Activated CD4-positive, alpha-beta T cell treated with anti-CD3 and anti-CD28 coated beads, Interleukin-2, Interleukin-6, amounts not matched to agents 100 ng/mL and 50 ng/mL, durations not matched to agents 16 hours and 8 hours (primary cell): ENCODE data around the gene RBL1.
"Not testable (repeated sequence)": the region's sequence is repeated elsewhere in the genome, so short reads cannot be mapped to it uniquely, and the experiment has no call there.

Source experiments
- DNase-seq: peaks from one replicate; pipeline ENCODE4 v3.0.0-alpha.2; 2020

RBL1 gene

DNA sequence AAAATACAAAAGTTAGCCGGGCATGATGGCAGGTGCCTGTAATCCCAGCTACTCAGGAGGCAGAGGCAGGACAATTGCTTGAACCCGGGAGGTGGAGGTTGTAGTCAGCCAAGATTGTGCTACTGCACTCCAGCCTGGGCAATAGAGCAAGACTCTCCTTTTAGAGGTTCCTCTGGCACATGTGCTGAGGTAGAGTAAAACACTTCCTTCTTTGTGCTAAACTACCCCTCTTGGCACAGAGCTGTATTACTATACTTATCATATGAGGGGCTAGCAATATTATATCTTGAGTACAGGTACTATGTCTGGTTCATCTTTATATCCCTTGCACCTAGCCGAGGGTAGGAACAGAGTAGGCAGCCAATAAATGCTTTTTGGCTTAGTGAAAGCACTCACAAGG lies 104.1 kb downstream of the RBL1 start:
- DNase-seq = no peak

DNA sequence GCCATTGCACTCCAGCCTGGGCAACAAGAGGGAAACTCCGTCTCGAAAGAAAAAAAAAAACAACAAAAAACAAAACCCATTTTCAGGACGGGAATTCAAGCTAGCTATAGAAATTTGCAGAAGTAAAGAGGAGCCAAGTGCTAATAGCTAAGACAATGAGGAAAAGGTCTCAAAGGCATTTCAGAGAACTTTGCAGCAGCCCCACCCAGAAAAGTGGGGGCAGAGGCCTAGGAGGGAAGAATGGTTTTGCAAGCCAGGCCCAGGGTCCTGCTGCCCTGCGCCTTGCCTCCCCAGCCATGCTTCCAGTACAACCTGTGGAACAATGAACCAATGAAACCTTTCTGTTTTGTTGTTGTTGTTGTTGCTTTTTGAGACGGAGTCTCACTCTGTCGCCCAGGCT lies 106.0 kb downstream of the RBL1 start:
- no peak for DNase-seq

DNA sequence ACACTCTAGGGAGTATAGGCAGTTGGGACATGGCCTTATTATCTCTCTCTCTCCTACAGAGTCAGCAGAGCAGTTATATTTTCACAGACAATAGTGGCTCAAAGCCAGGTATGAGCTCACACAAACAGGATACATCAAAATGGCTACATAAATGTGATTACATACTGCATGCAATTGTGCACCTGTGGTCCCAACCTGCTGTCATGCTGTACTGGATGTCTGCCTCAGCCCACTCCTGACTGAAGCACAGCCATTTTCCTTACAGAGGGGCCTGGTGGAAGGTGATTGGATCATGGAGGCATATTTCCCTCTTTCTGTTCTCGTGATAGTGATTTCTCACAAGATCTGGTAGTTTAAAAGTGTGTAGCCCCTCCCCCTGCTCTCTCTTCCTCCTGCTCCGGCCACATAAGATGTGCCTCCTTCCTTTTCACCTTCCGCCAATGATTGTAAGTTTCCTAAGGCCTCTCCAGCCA lies 107.3 kb downstream of the RBL1 start:
- no peak for DNase-seq

DNA sequence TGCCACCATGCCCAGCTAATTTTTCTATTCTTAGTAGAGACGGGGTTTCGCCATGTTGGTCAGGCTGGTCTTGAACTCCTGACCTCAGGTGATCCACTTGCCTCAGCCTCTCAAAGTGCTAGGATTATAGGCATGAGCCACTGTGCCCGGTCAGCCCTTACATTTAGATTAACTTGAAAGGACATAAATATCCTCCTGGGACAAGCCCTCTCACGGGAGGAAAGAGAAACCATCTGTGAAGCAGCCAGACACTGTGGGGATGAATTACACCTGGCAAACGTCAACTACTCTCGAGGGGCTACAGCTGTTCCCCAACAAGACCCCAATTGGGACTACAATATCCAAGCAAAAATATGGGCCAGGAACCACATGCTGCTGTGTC lies 111.5 kb downstream of the RBL1 start:
- no peak for DNase-seq

DNA sequence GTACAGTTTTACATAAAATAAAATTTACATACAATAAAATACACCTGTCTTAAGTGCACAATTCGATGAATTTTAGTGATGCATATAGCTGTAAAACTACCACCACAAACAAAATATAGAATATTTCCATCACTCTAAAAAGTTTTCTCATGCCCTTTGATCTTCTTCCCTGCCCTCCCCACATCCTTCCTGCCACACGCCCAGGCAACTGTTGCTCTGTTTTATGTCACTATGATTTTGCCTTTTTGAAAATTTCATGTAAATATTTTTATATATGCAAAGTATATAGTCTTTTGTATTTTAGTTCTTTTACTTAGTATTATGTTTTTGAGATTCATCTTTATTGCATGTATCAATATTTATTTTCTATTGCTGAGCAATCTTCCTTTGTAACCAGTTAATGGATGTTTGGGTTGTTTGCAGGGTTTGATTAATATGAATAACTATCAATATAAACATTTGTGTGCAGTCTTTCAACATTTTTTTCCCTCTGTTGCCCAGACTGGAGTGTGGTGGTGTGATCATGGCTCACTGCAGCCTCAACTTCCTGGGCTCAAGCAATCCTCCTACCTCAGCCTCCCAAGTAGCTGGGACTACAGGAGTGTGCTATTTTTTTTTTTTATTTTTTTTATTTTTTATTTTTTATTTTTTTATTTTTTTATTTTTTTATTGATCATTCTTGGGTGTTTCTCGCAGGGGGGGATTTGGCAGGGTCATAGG lies 120.5 kb downstream of the RBL1 start:
- peak; percentile 63 for DNase-seq

DNA sequence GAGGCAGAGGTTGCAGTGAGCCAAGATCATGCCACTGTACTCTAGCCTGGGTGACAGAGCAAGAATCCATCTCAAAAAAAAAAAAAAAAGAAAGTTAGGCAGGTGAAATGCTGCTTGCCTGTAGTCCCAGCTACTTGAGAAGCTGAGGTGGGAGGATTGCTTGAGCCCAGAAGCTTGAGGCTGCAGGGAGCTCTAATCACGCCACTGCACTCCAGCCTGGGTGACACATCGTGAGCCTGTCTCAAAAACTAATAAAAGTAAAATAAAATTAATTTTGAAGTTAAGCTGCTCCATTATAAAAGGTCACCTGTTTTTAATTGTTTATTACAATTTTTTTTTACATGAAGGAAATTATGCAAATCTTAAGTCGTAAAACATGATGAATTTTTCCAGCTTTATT lies 121.1 kb downstream of the RBL1 start:
- no peak for DNase-seq

DNA sequence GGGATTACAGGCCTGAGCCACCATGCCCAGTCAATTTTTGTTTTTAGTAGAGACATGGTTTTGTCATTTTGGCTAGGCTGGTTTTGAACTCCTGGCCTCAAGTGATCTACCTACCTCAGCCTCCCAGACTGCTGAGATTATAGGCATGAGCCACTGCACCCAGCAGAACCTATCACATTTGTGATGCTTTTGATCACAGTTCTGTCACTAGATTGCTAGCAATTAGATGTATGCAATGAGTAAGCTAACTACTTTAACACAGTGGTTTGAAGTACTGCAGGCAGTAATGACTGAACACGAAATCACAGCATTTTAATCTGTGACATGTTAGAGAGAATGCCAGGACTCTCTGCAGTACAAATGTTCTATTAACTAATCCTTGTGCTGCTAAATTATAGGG lies 124.7 kb downstream of the RBL1 start:
- no peak for DNase-seq

DNA sequence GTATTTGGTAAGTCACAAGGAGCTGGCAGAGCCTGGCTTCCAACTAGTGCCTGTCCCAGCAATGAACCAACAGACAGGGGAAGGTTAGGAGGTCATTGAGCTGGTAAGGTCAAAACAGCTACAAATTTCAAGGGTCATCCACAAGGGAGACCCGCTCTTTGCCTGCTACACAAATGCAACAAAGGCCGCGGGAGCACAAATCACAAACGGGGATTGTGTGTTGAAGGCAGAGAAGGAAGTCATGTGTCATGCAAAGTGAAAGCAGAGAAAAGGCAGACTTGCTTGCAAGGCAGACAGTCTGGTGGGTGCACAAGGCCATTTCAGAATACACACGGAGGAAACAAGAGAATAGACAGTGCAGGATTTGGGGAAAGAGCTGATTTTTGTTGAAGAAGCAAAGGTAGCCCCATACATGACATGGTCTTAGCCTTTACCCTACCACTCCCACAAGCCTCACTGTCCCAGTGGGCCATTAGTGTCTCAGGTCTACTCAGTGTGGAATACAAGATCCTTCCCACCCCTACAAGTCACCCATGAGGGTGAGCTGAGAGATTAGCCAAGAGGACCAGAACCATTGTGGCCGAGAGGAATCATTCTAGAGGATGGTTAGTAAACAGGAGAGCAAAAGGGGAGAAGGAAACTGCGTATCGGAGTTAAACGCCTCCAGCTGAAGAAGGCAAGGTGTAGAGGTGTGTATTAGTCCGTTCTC lies 126.2 kb downstream of the RBL1 start:
- DNase-seq = peak; percentile 23

DNA sequence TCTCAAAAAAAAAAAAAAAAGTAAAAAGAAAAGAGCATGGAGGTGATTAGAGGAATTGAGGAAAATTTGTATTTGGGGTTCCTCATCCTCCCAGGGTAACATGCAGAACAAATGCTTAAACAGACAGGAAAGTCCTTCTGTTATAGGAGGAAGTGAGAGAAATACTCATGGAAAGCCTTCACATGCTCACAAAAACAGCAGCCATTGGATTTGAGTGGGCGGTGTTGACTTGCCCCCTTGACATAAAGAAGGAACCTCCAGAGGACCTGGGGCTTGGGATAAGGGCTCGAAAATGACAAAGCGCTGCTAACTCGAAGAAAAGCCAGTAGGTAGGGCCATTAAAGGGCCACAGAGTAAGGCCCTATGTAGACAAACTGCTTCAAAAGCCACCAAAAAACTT lies 126.7 kb downstream of the RBL1 start:
- no peak for DNase-seq

DNA sequence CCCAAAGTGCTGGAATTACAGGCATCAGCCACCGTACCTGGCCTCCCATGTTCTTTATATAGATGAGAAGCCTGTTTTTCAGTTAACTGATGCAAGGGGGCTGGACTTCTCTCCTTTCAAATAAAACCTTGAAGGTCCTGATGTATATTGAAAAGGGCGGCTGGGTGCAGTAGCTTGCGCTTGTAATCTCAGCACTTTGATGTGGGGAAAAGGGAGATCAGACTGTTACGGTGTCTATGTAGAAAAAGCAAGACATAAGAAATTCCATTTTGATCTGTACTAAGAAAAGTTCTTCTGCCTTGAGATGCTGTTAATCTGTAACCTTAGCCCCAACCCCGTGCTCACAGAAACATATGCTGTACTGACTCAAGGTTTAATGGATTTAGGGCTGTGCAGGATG lies 128.2 kb downstream of the RBL1 start:
- DNase-seq = no peak

DNA sequence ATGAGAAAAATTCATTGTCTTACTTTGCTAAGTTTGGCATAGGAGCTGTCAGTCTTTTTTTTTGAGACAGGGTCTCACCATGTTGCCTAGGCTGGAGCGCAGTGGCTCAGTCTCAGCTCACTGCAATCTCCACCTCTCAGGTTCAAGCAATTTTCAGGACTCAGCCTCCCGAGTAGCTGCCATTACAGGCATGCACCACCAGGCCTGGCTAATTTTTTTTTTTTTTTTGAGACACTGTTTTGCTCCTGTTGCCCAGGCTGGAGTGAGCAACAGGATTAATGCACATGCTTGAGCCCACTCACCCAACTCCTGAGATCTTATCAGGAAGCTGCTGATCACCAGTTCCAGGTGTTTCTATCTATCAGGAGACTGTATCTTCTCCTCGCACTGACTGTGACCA lies 128.8 kb downstream of the RBL1 start:
- DNase-seq = not testable (repeated sequence)

DNA sequence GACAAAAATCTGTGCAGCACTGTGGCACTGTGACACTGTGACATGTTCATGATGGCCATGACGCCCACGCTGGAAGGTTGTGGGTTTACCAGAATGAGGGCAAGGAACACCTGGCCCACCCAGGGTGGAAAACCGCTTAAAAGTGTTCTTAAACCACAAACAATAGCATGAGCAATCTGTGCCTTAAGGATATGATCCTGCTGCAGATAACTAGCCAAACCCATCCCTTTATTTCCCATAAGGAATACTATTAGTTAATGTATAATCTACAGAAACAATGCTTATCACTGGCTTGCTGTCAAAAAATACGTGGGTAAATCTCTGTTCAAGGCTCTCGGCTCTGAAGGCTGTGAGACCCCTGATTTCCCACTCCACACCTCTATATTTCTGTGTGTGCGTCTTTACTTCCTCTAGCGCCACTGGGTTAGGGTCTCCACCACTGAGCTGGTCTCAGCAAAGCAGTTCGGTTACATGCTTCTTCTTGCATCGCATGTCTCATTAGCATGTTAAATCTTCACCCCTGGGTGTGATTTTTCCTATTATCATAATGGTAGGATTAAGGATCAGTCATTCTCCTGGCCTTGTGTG lies 133.3 kb downstream of the RBL1 start:
- DNase-seq = not testable (repeated sequence)

DNA sequence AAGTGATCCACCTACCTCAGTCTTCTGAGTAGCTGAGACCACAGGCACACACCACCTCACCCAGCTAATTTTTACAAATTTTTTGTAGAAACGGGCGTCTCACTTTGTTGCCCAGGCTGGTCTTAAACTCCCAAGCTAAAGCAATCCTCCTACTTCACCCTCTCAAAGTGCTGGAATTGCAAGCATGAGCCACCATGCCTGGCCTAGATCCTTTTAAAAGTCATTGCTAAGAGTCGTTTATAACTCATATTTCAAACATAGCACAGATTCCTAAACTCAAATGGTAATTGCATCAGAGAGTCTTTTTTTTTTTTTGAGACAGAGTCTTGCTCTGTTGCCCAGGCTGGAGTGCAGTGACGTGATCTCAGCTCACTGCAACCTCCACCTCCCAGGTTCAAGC lies 136.6 kb downstream of the RBL1 start:
- DNase-seq = no peak

DNA sequence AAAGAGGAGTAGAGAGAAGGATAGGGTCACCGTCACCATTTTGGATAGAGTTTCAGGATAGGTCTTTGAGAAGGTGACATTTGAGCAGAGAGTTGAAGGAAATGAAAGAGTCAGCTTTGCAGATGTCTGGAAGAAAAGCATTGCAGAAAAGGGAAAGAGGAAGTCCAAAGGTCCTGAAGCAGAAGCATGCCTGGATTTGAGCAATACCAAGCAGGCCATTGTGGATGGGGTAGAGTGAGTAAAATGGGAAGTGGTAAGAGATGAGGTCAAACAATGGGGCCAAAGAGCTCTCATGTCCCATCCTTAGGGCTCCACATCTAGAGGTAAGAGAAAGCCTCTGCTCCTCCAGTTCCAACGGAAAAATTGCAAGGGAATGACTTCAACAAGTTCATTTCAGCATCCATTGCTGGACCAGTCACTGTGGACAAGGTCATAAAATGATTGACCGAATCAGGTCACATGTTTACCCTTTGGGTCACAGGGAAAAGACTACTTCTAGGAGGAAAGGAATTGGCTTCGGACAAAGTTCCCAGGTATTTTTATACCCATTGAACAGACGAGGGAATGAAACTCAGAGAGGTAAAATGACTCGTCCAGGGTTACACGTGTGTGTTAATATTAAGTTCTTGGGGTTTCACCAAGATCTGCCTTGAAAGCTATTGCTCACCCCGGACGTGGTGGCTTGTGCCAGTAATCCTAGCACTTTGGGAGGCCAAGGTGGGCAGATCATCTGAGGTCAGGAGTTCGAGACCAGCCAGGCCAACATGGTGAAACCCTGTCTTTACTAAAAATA lies 137.7 kb downstream of the RBL1 start:
- no peak for DNase-seq

DNA sequence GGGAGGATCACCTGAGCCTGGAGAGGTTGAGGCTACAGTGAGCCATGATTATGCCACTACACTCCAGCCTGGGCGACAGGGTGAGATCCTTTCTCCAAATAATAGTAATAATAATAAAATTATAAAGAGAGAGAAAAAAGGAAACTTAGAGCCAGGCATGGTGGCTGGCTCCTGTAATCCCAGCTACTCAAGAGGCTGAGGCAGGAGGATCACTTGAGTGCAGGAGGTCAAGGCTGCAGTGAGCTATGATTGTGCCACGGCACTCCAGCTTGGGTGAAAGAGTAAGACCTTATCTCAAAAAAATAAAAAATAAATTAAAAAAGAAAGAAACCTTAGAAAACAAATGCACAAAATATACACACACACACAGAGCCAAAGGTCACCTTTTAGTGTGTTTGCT lies 139.1 kb downstream of the RBL1 start:
- no peak for DNase-seq

DNA sequence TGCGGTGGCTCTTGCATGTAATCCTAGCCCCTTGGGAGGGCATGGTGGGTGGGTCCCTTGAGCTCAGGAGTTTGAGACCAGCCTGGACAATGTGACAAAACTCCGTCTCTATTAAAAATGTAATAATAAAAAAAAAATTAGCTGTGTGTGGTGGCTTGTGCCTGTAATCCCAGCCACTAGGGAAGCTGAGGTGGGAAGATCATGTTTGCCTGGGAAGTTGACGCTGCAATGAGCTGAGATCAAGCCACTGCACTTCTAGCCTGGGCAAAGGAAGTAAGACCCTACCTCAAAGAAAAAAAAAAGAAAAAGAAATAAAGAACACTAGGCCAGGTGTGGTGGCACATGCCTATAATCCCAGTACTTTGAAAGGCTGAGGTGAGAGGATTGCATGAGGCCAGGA lies 139.8 kb downstream of the RBL1 start:
- DNase-seq = no peak

DNA sequence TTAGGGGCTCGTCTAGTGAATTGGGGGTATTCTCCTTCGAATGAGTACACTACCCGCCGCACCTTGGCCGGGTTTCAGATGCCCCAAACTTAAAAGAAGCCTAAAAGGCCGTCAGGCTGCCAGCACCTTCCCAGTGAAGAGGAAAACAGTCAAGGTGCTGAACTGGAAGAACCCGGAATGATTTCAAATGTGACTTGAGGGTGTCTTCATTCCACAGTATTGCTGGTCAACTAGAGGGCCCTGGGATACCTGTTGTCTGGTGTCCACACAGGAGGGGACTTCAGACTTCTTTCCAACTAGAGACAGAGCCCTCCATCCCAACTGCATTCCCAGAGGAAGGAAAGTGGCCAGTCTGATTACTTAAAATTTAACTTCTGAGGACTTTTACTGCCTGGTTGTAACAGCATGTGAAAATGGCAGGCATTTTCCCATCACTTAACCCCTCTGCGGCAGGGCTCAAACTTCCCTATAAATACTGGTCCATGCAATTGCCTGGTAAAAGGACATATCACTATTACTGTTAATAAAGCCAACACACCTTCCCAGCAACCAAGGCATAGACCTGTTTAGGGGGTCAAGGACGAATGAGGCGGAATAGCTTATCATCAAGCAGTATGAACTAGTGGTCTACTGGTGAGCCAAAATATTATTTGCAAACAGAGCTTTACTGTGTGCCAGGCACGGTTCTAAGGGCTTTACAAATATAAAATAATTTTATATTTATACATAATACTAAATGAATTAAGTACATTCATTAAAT lies 143.6 kb downstream of the RBL1 start:
- DNase-seq = no peak

DNA sequence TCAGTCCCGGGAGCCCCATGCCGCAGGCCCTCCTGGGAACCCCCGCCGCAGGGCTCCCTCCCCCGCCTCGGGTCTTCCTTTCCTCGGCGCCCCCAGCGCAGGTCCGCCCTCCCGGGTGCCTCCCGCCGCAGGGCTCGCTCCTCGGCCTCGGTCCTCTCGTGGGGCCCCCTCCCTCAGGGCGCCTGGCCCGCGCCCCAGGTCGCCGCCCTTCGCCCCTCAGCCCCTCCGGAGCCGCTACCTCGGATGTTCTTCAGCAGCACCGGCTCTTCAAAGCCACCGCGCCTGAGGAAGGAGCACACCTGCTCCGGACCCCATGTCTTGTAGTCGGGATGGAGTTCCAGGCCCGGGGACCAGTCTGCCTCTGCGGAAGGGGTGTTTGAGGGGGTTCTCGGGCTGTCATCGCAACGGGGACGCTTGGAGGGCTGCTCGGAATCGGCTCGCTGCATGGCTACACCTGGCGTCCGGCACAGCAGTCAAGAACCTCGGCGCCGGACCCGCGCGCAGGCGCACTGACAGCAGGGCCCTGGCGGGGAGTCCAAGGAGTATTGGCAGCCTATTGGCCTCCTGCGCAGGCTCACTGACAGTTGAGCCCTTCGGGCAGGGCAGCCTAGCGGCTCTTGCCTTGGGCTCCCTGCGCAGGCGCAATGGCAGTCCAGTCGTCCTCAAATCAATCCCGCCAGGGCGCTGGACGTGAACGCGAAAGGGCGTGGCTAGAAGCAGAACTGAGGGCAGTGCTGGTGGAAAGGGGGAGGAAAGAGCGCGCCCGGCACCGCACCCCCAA lies 144.4 kb downstream of the RBL1 start, which contains the start of gene SAMHD1:
TSS of gene SAMHD1 (minus strand) at position 511 of the 781 bp plus-strand sequence. CDS start at position 446, 65 bp downstream.
- peak; percentile 98 for DNase-seq

DNA sequence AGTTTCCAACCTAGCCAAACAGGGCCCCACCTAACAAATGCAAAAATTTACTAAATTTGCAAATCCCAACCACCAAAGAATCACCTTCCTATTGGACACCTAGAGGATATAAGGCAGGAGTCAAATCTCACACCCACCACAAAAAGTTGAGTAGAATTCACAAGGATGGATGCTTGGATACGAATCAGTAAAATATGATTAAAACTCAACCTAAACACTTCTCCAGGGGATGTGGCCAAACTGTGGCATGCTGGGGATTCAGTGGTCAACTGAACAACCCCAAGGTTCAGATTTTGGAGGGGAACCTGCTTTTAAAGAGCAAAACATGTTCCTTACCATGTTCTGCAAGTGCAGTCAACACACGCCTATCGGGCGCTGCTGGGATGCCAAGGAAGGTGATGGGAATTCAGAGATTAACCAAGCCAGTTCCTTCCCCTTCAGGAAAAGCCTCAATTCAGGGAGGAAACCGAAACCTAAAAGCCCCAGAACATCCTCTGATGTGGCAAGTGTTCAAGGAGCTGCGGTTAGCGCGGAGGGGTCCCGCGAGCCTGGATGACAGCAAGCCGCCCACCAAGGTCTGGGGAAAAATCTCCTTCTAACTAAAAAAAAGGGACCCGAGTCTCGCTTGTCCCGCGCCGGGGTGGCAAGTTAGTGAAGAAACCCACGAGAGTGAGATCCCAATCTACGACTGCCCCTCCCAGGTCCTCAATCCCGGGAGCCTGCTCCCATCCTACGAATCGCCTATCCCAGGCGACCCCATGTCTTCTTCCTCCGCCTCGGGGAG lies 145.2 kb downstream of the RBL1 start:
- peak; percentile 47 for DNase-seq
